GM18907 (cell line): ENCODE measurements around the gene LHX5.

Source experiments
- ATAC-seq: cut with Tn5 transposase; IDR thresholded peaks from one replicate; pipeline ENCODE4 v1.9.1; 2021; ENCODE audit warnings: mild to moderate bottlenecking, moderate library complexity; ENCODE audit not compliant: unreplicated experiment

LHX5 gene

DNA sequence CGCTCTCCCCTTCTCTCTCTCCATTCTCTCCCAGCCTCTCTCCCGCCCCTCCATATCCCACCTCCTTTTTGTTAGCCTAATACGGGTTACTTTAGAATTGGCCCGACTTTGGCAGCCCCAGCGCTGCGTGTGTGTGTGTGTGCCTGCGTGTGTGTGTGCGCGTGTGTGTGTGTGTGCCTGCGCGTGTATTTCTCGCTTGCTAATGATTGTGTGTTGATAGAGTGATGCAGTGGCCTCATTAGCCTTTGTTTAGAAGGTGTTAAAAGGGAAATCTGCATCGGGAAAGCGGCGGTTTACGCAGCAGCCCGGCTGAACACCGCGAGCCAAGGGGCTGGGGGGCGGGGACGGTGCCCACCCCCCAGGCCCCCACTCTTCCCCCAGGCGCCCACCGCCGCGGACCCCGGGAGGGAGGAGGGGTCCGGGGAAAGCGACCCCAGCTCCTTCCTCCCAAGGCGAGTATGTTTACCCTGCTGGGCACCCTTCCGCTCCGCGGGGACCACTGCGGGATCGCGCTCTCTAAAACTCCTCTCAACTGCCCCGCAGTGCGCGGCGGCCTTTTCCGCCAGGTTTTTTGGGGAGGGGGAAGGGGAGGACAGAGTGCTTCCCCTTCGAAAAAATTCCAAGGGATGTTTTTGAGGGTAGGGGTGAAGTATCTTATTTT, 6.8 kb upstream of the LHX5 start:
- no peak for ATAC-seq

DNA sequence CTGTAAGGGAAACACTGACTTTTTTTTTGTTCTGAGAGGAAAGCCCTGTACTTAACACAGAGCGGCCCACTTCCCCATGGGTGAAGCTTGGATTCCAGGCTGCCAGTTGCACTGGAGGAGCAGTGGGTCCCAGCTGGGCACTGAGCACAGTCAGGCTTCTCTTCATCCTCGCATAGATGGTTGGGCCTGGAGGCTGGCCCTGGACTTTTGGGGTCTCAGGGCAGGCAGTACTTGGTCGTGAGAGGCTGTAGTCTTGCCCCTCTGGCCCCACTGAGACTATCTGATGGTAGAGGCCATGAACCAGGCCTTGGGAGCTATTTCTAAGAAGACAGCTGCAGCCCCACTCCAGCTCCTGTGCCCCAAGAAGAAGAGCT, 6.2 kb upstream of the LHX5 start:
- ATAC-seq = no peak

- no peak for ATAC-seq
Observed at GRCh38 chr12:113477171-113477841, 5.6 kb upstream of the LHX5 start.

GRCh38 chr12:113476176-113476986, 4.7 kb upstream of the LHX5 start:
- no peak for ATAC-seq

DNA sequence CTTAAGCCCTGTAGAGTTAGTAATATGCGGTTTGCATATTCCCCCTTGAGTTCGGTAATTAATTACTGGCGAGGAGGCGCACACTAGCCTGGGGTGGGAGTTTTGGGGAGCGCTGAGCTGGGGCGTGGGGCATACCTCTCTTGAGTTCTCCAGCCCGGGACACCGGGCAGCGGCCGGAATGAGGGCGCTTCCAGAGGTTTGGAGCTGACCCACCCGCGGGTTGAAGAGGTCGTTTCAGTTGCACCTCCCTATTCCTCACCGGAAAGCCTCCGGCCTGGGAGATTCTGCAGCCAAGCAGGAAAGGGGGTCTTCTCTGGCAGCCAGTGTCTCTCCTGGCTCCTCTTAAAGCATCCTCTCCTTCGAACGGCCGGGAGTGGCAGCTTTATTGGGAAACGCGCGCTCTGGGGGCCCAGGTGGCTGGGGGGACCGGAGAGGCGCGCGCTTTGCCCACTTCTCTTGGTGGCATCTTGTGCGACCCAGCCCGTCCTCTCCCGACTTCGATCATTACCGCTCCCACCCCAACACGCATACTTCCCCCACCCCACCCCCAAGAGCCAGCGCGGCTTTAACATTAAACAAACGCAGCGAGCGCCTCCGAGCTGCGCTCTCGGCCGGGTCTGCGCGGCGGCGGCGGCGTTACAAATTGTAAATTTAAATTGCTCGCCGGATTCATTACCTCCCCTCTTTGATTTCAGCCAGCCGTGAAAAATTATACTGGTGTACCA, 3.9 kb upstream of the LHX5 start:
- ATAC-seq = no peak

- ATAC-seq = no peak
Observed at GRCh38 chr12:113474635-113475436, 3.2 kb upstream of the LHX5 start.

- ATAC-seq = no peak
Observed at GRCh38 chr12:113473942-113474341, 2.3 kb upstream of the LHX5 start.

- no peak for ATAC-seq
Observed at GRCh38 chr12:113473400-113473799, 1.7 kb upstream of the LHX5 start.

DNA sequence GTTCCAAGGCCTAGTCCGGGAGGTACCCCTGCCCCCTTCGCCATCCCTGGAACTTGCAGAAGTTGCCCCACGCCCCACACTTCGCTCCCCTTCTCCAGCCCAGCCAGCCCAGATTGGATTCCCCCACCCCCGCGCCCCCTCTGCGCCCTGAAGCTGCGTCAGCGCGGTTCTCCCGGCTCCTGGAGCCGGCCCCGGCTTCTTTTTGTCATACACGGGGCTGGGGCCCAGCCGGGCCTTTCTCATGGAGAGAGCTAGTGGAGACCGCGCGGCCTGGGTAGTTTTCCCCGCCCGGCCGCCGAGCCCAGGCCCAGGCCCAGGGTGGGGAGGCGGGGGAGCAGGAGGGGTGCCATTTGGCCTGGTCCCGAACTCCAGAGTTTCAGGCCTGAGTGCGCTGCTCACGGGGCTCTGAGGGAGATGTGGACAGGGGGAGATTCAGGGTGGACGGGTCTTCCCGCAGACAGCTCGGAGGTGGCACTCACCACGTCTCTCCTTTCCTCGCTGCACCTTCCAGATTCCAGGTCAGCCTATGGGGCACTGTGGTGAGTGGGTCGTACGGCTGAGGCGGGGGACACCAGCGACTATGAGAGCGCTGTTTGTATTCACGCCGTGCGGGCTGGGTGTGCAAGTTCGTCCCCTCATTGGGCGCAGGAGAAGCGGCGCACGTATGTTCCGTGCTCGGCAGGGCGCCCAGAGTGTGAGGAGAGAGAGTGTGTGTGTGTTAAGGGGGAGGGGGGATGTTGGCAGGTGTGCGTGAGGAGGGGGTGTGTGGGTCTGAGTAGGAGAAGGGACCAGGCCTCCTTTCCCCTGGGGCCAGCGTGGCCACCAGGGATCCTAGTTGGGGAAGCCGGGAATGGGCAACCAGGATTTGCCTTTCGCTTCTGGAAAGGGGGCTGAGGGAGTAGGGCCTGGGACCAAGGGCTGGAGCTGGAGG, 785 bp upstream of the LHX5 start:
- no peak for ATAC-seq

- ATAC-seq = no peak
Observed at GRCh38 chr12:113470871-113471618, 626 bp downstream of the LHX5 start.

- no peak for ATAC-seq
Observed at GRCh38 chr12:113469949-113470743, 1.5 kb downstream of the LHX5 start.

- no peak for ATAC-seq
Observed at GRCh38 chr12:113469224-113469948, 2.3 kb downstream of the LHX5 start.

GRCh38 chr12:113468365-113469223, 3.1 kb downstream of the LHX5 start:
- ATAC-seq = no peak

- no peak for ATAC-seq
Observed at GRCh38 chr12:113467502-113468364, 3.9 kb downstream of the LHX5 start.

- no peak for ATAC-seq
Observed at GRCh38 chr12:113467142-113467501, 4.5 kb downstream of the LHX5 start.
